GM13976 (cell line): ENCODE data around the gene STK17B.
"Not testable (repeated sequence)": the region's sequence is repeated elsewhere in the genome, so short reads cannot be mapped to it uniquely, and the experiment has no call there.

Experiments
- DNase-seq: peaks from one replicate; pipeline ENCODE4 v3.0.0; 2012; ENCODE audit warnings: low spot score
- in situ Hi-C: fragments of 300-500 bp; cut with MboI; formaldehyde crosslinking; loops from one replicate; pipeline ENCODE4 v1.12.0; 2022; ENCODE audit warnings: low sequenced_read_pairs, mixed read lengths, inconsistent platforms; ENCODE audit not compliant: unreplicated experiment
- TF ChIP-seq, protein P1 (sequence below): IDR thresholded peaks from 2 replicates; pipeline ENCODE4 v1.5.1; 2012; ENCODE audit warnings: borderline replicate concordance, mild to moderate bottlenecking; ENCODE audit not compliant: insufficient read depth; ENCODE audit errors: extremely low read depth, missing control alignments, control extremely low read depth

The STK17B gene

DNA sequence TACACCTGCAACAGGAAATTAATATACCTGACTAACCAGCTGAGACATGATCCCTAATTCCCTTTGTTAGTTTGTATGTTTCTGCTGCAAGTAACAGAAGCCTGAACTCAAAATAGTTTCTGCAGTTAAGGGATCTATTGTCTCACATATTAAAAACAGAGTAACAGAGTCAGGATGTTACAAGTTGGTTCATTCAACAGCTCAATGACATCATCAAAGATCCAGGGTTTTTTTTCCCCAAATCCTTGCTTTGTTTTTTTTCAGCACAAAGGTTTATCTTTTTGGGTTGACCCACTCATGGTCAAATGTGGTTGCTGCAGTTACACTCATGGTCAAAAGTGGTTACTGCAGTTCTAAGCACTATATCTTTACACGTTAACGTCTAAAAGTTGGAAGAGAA, 67.8 kb downstream of the STK17B start:
- in situ Hi-C loops: no loop called here
- DNase-seq: no peak
- TF ChIP-seq, protein P1, sequence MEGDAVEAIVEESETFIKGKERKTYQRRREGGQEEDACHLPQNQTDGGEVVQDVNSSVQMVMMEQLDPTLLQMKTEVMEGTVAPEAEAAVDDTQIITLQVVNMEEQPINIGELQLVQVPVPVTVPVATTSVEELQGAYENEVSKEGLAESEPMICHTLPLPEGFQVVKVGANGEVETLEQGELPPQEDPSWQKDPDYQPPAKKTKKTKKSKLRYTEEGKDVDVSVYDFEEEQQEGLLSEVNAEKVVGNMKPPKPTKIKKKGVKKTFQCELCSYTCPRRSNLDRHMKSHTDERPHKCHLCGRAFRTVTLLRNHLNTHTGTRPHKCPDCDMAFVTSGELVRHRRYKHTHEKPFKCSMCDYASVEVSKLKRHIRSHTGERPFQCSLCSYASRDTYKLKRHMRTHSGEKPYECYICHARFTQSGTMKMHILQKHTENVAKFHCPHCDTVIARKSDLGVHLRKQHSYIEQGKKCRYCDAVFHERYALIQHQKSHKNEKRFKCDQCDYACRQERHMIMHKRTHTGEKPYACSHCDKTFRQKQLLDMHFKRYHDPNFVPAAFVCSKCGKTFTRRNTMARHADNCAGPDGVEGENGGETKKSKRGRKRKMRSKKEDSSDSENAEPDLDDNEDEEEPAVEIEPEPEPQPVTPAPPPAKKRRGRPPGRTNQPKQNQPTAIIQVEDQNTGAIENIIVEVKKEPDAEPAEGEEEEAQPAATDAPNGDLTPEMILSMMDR: no peak

GRCh38 chr2:196101325-196101991, 69.9 kb downstream of the STK17B start:
- TF ChIP-seq, protein P1: no peak
- in situ Hi-C loops: no loop called here
- DNase-seq: peak; percentile 51

DNA sequence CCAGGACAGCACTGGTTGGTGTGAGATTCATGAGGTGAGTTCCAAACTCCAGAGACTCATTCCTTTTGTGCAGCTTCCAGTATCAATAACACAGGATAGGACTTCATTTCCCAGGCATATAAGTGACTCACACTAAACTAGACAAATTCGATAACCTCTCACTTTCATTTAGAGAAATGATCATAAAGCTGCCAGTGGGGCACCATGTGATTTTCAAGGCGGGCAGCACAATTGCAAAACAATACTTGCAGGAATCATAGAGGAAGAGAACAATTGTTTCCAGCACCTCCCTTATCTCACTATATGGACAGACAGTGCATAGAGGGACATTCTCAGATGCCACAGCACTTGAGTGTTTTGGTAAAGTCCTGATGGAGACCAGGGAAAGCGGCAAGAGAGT, 71.5 kb downstream of the STK17B start:
- TF ChIP-seq, protein P1: no peak
- no peak for DNase-seq
- in situ Hi-C loops: loop anchor here (25.0 kb wide), 2 partner anchors 362 to 662 kb away; no protein-coding TSS in a partner anchor

DNA sequence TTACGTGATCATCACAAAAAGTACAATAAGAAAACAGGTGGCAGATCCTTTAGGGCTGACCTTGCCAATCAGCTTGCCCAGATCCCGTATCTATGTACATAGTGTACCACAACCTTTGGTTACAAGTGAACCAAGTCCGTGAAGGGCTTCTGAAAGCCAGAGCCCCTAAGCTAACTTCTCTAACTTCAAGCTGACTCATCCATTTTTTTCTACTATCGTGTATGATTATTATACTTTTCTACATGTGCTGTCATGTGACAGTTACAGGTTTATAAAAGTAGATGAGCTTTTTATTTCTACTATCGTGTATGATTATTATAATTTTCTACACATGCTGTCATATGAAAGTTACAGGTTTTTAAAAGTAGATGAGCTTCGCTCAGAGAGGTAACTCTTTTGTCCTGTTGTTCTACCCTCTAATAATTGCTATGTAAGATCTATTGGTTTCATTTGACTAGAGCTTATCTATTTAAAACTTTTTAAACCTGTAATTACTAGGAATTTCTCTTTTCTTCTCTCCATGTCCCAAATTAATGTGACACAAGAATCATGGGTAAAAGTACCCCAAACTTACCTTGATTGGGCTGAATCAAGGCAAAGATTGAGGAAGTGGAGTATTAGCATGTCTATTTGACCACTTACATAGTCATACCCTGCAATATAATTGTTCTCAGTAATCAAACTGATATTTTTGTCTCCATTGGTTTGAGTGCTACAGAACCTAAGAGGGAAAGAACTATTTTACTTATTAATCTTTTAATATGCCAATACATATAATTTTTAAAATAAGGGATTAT, 73.3 kb downstream of the STK17B start:
- in situ Hi-C loops: loop anchor here (25.0 kb wide), 2 partner anchors 364 to 664 kb away; no protein-coding TSS in a partner anchor
- TF ChIP-seq, protein P1: no peak
- DNase-seq: no peak

- TF ChIP-seq, protein P1: no peak
- DNase-seq: no peak
- in situ Hi-C loops: loop anchor here (25.0 kb wide), 2 partner anchors 365 to 665 kb away; no protein-coding TSS in a partner anchor
Measured at GRCh38 chr2:196096982-196097745, 74.2 kb downstream of the STK17B start.

DNA sequence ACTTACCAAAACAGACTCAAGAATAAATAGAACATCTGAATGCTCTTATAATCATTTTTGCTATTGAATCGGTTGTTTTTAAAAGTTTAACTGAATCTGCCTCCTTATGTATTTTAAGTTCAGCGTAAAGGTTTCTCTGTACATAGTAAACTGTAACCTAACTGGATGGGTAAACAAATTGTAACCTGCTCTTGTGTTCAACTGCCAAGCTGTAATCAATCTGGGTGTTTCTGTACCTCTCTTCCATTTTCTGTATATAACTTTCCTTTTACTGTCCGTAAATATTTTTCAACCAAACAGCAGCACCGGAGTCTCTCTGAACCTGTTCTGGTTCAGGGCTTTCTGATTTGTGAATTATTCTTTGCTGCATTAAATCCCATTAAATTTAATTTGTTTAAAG, 75.1 kb downstream of the STK17B start:
- in situ Hi-C loops: loop anchor here (25.0 kb wide), 2 partner anchors 366 to 666 kb away; no protein-coding TSS in a partner anchor
- TF ChIP-seq, protein P1: no peak
- no peak for DNase-seq

DNA sequence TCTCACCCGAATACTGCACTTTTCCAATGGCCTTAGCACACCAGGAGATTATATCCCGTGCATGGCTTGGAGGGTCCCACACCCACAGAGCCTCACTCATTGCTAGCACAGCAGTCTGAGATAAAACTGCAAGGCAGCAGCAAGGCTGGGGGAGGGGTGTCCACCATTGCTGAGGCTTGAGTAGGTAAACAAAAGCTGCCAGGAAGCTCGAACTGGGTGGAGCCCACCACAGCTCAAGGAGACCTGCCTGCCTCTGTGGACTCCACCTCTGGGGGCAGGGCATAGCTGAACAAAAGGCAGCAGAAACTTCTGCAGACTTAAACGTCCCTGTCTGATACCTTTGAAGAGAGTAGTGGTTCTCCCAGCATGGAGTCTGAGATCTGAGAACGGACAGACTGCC, 81.9 kb downstream of the STK17B start:
- DNase-seq: not testable (repeated sequence)
- in situ Hi-C loops: loop anchor here (10.0 to 25.0 kb wide), 3 partner anchors 185 to 673 kb away; no protein-coding TSS in a partner anchor
